NCI-H1105 treated with DMSO at 0.1 percent for 48 hours (cell line): ENCODE results near the gene DYNC2H1.
"Not testable (repeated sequence)": the region's sequence is repeated elsewhere in the genome, so short reads cannot be mapped to it uniquely, and the experiment has no call there.

Experiments
- DNase-seq: peaks from one replicate; lab custom pipeline; 2025; lab: John Stamatoyannopoulos, UW

Gene DYNC2H1

DNA sequence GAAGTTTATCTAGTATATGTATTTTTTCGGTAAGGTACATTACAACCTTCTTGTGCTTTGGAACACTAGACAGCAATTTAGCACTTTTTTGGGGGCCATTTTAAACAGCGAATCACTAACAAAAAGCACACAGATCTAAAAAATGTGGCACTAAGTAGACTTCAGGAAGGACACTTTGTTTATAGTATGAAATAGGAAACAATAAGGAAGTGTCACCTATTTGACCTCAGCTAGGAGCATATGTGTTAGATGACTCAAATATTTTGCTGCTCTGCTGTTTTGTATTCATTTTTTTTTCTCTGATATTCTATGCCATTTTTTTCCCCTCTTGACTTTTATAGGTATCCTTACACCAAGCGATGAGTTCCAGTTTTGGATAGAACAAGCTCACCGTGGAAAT, 5.6 kb downstream of the DYNC2H1 start:
- DNase-seq, result no peak

DNA sequence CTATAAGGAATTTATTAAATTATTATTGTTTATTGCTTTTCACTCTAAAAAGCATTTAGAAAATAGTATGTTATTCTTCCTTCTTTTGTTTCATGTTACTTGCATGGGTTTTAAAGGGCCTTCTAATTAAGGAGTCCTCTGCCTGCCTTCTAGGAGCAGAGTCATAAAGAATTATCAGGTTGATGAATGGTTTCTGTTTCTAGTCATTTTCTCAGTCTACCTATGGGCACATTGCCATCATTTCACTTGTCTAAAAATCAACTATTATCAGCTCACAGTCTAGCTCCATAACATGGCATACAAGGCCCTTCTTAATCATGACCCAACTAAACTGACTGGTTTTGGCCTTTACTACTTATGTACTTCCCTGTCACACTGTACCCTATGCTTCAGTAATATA, 16.2 kb downstream of the DYNC2H1 start:
- DNase-seq, result no peak

DNA sequence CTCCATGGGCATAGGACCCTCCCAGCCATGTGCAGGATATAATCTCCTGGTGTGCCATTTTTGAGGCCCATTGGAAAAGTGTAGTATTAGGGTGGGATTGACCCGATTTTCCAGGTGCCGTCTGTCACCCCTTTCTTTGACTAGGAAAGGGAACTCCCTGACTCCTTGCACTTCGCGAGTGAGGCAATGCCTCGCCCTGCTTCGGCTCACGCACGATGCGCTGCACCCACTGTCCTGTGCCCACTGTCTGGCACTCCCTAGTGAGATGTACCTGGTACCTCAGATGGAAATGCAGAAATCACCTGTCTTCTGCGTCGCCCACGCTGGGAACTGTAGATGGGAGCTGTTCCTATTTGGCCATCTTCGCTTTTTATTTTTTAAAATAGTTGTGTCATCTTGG, 32.8 kb downstream of the DYNC2H1 start:
- DNase-seq, result not testable (repeated sequence)

DNA sequence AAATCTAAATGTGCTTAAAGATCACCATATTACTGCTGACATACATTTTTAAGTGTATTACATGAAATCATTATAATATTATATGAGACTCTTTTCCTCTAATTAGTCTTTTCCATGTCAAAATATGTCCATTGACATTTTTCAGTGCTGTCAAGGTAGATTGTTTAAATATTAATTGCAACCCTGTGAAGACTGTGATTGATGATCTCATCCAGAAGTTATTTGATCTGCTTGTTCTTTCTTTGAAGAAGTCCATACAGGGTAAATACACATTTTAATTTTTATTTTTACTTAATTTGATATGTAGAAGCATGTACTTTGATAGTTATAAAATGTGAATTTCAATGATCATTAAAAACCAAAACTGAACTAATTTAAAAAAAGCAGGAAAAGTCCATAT, 38.4 kb downstream of the DYNC2H1 start:
- DNase-seq, result no peak

DNA sequence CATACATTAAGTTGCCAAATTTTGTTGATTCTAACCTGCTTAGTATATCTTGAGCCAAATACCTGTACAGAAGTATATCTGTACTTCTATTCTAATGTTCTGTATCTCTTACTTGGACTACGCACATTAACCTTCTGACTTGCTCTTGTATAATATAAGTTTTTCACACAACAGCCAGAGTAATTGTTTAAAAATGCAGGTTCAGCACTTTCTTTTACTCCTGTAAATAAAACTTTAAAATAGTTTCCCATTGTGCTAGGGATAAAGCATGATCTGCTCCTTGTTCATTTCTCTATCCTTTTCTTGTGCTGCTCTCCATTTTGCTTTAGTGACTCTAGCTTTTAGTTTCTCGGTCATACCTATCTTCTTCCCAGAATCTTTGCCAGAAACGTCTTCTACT, 48.3 kb downstream of the DYNC2H1 start:
- DNase-seq, result no peak

DNA sequence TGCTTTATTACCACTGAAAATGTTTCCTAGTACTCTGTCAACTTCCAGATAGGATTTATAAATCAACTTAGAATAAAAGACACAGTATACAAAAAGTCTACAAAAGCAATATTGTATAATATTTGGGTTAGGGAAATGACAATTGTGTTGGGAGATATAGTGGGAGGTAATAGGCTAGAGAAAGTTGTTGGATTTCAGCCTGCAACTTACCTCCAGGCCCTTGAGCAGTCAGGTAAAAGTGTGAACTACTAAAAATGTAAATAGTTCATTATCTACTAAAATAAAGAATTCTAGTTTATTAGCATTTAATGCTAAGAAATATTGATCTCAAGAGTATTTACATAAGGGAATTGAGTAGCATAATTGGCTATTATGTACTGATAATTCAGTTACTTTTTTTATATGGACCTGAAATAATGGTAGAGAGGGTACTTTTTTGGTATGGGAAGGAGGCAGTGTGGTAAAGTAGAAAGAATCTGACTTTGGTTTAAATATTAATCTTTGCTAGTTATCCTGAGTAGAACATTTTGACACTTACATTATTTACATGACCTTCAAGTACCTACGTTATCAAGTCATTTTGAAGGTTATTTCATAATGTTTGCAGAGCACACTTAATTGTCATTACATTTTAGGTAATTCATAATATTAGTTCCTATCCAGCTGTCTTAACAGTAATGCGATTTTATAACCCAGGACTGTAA, 55.0 kb downstream of the DYNC2H1 start:
- no peak for DNase-seq

DNA sequence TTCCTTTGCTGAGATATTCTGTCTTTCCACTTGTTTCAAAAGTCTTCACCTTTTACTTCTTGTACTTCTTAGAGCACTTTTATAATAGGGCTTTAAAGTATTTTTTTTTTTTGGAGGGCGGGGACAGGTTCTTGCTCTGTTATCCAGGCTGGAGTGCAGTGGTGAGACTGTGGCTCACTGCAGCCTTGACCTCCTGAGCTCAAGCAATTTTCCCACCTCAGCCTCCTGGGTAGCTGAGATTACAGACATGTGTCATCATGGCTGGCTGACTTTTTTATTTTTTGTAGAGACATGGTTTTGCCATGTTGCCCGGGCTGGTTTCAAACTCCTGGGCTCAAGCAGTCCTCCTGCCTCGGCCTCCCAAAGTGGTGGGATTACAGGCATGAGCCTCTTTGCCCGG, 57.9 kb downstream of the DYNC2H1 start:
- no peak for DNase-seq

DNA sequence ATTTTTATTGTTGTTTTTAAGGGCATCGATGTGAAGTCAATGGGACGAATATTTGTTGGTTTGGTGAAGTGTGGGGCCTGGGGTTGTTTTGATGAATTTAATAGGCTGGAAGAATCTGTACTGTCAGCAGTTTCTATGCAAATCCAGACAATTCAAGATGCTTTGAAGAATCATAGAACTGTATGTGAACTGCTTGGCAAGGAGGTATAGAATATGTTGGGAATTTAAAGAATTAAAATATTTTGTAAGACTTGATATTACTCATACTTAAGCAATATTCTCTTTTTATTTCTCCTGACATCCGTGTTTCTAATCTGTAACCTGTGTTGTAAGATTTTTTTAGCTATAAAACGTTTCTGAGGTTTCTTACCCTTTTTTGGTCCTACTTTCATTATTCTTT, 61.6 kb downstream of the DYNC2H1 start:
- DNase-seq, result no peak

DNA sequence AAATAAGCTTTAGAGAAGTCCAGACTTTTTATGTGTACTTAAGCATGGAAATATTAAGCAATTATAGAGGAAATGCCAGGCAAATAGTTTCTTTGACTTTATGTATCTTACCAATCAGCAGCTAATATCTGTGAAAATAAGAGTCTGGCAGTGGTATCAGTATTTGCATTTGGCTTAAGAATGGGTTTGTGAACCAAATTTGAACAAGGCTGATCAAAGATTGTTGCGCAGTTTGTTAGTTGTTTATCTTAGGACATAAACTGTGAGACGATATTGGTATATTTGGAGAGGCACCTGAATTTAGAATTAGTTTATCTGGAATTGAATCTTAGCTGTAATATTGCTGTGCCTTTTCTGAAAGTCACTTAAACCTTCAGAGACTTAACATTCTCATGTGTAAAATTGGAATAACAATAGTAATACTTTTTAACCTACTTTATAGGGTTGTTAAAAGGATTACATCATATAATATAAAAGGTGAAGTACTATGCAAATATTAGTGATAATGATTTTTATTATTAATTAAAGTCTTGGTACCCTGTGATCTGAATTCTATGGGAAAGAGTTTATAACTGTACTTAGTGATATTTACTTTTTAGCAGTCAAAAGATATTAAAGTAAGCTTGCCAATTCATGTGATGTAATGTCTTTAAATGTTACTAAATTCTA, 66.4 kb downstream of the DYNC2H1 start:
- DNase-seq, result no peak

DNA sequence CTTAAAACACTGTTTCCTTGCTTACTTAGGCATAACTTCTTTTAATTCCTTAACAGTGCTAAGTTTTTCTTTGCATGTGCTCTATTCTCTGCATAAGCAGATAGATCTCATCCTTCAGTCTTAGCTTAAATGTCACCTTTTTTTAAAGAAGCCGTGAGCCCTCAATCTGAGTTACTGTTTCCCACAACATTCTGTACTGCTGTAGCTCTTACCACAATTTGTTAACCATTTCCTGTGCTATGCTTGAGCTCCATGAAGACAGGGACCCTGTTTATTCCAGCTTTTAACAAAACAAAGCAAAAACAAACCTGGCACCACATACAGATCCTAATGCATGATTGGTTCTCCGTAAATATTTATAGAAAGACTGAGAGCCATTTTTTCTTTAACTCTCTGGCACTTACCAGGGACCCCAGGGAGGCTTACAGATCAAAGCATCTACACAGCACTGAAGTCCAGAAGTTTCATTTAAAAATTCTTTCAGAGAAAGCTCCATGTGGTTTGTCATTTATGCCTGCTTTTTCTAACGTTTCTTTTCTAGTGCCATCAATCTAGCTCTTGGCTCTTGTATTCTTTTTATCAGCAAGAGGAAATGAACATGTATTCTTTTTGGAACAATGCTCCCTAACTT, 74.9 kb downstream of the DYNC2H1 start:
- no peak for DNase-seq

DNA sequence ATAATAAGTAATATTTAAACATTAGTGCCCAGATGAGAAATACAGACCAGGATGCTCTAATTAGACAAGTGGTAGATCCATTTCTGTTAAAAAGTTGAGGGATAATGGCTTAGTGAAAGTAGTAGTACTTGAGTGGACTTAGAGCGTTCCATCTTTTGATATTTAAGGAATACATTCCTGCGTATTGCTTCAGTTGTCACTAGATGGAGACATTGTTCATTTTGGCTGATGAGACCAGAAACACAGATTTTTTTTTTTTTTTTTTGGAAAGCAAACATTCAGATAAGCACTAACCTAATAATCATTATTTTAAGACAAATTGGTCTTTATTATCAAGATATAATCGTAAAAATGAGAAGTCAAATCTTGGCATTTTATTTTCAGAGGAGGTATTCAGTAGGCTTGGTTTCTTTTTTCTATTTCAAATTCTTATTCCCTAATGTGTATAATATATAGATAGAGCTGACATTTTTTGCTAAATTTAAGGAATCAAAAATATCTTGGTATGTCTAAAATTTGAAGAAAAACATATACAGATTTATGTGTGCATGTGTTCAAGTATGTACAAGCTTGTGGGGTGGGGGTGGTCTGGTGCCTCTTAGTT, 92.9 kb downstream of the DYNC2H1 start:
- peak; percentile 29 for DNase-seq

DNA sequence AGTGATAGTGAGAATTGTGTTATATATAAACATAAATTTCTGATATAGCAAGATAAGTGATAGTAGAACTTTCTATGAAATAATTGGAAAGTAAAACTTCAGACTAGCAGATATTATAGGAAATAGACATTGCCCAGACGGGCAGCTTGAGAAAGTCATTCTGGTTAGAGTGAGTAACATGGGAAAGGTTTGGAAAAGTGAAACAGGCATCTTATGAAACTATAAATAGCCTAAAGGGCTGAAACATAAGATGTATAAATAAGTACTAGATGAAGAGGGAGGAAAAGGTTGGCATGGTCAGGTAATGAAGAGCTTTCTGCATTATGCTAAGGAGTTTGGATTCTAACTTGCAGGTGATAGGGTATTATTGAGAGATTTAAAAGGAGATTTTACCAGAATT, 101.3 kb downstream of the DYNC2H1 start:
- no peak for DNase-seq

DNA sequence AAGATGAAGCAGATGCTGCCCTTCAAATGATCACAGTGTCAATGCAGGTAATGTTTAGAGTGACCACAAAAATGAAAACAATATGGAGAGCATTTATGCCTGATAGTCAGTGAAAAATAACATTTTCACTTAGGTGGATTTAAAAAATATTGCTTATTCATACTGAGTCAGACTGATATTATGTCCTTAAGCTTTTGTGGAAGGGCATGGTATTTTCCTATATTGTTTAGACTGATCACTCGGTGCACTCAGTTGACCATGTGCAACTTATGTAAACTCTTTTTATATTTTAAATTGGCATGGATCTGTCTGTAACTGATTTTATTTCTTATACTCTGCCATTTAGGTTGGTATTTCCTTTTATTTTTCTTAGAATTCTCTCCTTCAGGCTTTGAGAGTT, 106.6 kb downstream of the DYNC2H1 start:
- no peak for DNase-seq

DNA sequence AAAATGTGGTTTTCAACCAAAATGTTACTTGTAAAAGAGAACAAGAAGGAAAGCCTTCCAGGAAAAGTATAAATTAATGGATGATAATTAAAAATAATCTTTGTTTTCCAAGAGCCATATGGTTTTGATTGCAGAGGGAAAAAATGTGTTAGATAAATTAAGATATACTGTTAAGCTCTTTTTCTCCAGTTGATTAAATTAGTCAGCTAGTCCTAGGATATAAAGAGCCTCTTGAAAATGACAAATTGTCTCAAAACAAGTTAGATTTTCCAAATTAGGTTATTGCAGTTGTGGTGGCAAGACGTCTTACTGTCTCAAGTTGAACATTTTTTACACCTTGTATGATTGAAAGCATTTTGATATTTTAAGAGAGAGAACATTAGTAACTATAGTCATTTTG, 110.9 kb downstream of the DYNC2H1 start:
- no peak for DNase-seq

DNA sequence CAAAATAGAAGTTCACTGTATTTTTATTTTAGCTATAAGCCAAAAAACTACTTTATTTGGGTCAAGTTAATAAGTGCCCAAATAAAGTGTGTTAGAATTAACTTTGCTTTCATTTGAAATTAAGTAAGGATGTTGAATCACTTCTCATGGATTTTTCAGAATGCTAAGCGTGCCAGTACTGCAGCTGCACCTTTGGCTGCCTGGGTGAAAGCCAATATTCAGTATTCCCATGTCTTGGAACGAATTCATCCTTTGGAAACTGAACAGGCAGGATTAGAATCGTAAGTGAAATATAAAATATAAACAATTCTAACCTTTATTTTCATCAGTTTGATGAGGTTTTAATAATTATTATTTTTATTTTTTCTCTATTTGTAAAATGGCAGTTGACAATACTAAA, 113.6 kb downstream of the DYNC2H1 start:
- no peak for DNase-seq

DNA sequence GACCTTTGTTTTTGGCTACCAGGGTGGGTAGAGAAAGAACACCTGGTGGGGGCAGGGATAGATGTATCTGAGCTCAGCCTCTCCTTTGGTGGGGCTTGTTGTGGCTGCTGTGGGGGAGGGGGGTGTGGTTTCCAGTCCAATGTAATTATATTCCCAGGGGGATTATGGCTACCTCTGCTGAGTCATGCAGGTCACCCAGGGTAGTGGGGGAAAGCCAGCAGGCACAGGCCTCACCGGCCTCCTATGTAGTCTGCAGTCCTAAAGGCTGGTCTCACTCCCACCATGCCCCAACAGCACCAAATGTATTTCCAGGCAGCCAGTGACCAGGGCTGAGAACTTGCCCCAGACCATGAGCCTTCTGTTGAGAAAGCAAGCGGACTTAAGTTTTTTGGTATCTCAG, 119.6 kb downstream of the DYNC2H1 start:
- DNase-seq, result no peak

DNA sequence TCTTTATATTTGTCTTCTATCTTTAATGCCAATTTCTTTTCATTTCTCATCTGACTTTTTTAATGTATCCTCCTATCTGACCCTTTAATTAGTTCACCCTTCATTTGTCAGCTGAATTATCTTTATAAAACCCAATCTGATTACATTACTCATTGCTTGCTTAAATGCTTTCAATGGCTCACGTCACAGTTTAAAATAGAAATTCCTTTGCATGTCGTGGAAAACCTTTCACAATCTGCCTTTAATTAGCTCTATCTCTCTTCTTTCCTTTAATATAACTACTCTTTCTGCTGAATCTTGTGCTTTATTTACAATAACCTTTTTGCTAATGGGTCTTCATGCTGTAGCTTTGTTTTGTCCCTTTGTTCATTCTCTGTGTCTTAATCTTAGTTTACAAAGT, 125.7 kb downstream of the DYNC2H1 start:
- DNase-seq, result no peak

DNA sequence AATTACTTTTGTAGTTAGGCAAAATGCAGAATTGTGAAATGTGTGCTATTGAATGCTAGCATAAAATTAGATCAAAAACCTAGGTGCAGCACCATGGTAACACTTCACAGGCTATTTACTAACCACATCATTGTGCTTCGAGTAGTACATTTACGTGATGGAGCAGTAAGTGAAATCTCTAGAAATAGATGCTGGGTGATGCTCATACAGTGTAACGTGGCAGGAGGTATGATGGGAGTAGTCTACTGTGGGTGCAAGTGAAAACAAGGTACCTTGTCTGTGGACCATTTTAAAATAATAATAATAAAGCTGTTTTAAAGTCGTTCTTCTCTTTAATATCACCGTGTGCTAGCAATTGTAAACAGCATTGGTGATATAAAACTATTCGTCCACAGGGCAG, 132.3 kb downstream of the DYNC2H1 start:
- DNase-seq, result no peak

DNA sequence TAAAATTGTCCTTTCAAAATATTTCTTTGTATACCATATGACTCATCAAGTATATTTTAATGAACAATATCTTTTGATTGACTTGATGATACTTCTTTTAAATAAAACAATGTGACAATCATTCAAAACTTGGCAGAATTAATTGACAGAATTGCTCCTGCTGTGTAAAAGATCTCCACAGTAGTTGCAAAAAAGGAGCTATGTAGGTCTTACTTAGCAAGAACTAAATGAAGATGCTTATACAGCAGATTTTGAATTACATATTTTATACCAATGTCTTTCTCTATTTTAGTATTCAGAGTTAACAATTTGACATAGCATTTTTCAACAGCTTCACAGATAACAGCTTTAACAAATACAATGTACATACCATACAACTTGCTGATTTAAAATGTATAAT, 144.9 kb downstream of the DYNC2H1 start:
- DNase-seq, result no peak

DNA sequence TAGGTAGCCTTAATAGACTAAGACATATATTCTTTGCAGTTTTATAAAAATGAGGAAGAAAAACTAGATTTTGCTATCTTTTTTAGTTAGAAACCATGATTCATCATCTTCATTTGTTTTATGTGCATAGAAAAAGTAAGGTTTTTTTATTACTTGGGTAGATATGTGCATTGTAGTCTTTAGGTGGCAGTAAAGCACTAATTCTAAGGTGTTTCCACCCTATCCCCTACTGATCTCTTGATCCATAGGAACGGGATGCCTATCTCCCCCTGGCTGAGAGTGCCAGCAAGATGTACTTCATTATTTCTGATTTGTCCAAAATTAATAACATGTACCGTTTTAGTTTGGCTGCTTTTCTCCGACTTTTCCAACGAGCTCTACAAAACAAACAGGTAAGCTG, 148.1 kb downstream of the DYNC2H1 start:
- peak; percentile 29 for DNase-seq

DNA sequence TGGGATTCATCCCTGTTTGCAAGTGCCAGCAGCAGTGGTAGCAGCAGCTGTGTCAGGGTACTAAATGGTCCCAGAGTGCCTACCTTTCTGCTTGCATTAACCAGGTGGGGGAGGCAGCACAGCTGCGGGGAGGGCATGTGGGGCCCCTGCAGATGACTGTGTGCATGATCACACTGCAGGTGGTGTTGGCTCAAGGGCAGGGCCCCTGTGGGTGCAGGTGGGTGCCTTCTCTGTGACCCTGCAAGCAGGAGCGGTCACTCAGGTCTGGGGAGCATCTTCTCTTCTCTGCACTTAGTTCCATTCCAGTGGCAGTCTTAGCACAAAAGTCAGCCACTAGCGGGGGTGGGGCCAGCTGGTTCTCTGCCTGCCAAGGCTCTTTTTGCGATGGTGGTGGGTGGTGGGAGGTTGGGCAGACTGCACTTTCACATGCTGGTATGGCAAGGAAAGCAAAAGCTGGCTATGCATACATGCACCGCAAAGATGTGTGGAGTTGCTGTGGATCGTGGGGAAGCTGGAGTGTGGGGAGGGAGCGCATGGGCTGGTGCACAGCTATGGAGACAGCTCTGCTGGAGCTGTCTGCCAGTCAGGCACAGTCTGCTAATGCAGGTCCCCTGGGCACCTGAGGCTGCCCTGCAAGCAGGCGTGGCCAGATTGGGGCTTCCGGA, 157.1 kb downstream of the DYNC2H1 start:
- DNase-seq, result no peak

DNA sequence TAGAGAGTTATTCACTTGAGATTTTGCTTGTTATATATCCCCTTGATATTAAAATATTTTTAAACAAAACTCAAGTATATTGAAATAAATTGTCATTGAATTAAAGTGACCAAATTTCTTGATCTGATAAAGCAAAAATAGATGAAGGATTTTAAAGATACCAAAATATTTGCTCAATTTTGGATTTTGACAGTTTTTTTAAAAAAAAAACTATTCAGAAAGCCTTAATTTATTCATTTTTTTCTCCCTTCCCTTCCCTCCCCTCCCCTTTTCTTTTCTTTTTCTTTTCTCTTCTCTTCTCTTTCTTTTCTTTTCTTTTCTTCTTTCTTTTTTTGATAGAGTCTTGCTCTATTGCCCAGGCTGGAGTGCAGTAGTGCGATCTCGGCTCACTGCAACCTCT, 163.7 kb downstream of the DYNC2H1 start:
- DNase-seq, result no peak

DNA sequence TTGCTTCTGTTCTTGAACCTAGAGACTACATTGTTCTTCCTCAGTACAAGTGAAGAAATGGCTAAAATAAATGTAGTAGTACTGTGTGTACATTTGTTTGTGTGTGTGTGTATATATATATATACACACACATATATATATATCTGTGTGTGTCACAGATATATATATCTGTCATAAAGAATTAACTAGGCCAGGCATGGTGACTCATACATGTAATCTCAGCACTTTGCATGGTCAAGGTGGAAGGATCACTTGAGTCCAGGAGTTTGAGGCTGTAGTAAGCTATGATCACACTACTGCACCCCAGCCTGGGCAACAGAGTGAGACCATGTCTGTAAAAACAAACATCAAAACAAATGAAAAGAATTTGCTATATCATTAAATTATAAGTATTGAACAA, 164.8 kb downstream of the DYNC2H1 start:
- DNase-seq, result no peak
